HG02763 (cell line): ENCODE data around the gene TRMO.

Experiments
- ATAC-seq: cut with Tn5 transposase; IDR thresholded peaks from one replicate; pipeline ENCODE4 v1.9.1; 2021; ENCODE audit warnings: mild to moderate bottlenecking, moderate library complexity; ENCODE audit not compliant: unreplicated experiment

The TRMO gene

DNA sequence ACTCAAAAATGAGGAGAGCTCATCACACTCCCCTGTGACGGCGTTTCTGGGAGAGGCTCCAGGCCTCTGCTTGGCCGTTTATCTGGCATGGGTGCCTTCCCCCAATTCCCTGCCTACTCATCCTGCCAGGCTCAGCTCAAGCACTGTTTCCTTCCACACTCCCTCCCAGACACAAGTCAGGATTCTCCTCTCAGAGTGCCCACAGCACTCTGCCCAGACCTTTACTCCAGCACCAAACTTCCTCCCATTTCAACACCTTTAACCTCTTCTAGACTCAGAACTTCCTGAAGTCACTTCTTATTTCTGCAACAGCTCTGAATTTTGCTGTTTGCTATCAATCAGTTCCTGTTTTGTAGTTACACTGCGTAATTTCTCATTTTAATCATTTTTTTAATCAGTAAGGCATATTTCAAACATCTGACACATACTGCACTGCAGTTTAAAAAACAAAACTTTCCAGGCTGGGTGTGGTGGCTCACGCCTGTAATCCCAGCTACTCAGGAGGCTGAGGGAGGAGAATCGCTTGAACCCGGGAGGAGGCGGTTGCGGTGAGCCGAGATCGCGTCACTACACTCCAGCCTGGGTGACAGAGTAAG, 16.0 kb downstream of the TRMO start:
- ATAC-seq, result no peak

DNA sequence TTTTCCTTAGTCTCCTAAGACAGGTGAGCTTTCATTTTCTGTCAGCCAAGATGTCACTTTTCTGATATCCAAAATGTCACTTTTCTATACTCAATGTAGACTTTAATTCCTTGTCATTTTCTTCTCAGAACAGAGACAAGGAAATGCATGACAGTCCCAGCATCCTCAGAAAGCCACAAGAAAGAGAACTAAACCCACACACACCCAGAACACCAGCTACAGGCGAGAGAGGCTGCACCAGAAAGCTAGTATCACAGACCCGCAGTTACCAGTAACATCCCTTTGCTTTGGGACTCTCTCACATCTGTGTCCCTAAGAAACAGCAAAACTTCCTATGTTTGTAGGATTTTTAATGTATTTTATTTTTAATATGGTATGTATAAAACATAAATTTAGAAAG, 17.1 kb downstream of the TRMO start:
- no peak for ATAC-seq

DNA sequence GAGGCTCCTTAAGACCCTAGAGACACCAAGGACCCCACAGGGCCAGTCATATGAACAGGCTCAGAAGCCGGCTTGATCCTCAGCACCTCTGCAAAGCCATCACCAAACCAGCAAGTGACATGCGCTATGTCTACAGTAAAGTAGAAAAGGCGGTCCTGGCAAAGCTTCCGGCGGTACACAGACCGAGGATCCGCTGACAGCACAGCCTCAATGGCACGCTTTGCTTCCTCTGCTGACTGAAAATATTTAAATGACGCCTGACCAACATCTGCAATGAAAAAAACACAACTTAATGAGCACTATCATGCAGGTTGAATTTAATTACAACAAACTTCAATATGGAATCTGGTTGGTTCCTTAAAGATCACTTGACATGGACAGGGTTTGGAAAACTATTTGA, 17.6 kb downstream of the TRMO start:
- ATAC-seq, result no peak

DNA sequence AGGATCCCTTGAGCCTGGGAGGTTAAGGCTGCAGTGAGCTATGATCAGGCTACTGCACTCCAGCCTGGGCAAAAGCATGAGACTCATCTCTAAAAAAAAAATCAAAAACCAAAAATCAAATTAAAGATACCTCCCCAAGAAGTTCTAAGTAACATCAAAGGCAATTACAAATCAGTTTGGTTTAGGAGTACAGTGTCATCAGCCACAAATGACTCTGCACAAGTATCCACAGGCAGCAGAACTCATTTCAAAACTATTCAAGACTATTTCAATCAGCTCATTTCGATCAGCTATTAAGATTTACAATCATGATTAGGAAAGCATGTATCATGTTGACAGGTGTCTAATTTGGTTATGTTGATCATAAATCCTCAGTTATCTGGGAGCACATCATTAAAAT, 19.1 kb downstream of the TRMO start:
- no peak for ATAC-seq

DNA sequence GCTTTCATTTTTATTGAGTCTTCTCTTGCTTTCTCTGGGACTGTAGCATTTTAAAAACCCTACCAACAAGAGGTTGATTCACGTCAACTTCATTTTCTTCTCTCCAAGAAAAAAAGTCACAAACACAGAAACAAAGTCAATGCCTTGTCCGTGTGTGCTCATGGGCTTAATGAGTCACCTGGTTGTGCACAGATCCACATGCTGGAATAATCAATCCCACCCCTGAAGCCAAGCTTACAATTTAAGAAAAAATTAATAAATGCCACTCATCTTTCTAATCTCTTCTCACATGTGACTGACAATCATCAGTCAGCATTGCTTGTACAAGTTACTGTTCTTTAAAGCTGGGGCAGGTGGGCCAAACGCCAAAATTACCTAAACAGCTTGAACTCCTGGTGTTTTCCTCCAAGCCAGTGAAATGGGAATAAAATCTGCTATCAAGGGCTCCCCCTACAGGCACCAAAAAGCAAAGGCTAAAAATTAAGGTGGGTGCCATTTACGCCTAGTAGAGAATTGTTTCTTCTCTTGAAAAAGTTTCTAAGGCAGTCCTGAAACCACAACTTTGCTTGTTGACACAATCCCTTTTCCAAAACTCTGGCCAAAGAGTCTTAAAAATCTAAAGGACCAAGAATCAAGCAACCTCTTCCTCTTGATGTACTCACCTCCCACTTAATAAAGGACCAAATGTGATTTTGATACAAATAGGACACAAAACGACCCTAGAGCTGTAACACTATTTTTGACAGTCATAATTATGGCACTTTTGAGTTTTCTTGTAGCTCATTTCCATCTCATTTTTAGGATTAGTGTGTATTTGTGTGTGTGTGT, 21.3 kb downstream of the TRMO start:
- no peak for ATAC-seq

DNA sequence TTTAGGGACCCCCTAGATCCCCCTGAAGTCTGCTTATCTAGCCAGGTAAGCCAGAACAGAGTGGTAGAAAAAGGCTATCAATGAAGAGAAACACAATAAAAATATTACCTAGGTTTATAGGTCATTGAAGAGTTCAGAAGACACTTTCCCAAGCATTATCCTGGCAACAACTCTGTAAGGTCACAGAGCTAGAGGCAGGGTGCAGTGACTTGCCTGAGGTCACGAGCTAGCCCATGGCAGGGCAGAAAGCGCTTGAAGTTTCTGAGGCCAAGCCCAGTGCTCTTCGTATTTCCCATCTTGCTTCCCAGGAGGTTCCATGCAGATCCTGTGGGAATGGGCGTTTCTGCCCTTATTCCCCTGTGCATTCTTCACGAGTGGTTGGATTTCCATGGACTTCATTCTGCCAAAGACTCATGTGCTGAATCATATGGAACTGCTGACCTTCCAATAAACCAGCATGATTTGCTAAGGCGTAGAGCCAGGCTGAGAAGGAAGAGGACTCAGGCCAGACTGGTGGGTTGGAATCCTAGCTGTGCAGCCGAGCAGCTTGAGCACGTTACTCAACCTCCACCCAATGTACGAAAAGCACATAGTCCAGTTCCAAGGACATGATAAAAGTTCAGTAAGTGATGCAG, 22.1 kb downstream of the TRMO start:
- no peak for ATAC-seq

DNA sequence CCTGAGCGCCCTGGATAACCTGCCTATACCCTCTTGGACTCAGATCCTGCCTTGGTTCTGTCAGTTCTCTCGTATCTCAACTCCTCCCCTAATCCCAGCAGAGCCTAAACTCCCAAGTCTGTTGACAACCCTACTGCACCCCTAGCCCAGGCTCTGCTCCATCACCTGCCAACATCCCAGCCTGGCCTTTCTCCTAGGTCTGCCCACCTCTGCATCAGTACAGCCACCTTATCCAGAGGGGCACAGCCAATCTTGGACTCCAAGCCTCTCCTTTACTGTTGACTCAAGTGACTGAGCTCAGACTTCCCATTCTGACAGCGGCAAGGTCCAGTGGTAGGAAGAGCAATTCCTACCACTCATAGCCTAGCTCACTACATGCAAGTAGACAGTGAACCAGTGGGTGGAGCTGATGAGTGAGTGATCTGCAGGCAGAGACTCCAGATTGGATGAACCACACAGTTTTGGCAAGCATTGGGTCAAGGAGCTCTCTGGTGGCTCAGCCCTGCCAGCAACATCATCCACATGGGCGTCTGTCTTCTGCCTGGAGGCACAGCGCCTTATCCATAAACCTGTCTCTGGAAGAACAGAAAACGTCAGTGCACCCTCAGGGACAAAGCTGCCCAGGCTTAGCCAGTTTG, 26.5 kb downstream of the TRMO start:
- ATAC-seq, result no peak

DNA sequence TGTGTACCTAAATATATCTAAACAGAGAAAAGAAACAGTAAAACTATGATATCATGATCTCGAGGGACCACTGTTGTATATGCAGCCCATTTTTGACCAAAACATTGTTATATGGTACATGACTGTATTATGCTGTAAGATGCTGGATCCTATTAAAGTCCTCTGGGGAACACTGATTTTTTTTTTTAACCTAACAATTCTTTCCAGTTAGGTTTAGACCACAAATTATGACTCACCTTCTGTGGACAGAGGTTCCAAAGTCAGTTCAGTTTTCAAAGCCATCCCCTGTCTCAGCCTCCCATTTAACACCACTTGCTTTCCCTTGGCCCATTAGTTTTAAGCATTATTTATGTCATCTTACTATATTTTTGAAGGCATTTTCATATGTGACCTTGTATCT, 27.1 kb downstream of the TRMO start:
- ATAC-seq, result no peak

DNA sequence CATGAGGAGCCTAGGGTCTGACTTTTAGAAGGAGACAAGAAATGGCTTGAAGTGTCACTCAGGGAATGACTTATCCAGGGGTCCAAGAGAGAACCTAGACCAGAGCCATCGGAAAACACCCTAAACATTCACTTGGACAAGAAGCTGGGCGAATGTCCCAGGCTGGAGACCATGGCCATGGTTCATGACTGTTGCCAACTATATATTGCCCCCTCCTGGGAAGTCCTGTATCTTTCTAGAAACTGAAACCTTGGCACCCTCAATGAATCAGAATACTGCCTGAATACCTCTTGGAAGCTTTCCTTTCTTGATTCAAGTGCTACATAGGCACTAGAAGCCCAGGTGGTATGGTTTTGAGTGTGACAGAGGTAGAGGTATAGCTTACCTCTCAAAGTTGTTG, 29.9 kb downstream of the TRMO start:
- ATAC-seq, result no peak

DNA sequence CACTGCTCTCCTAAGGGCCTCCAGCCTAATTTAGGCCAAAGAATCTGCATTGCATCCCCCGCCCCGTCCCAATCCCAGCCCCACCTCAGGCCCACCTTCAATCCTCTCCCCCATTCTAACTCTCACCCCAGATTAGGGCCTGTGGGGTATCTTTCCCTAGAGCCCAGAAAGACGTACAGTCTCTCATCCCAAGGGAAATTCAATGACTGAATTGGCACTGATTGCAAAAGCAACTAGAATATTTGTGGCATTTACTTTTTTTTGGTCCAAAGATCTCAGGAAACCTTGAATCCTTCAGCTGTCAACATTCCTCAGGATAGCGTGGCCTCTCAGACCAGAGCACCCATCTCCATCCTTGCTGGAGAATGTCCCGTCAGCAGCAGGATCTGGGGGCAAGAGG, 30.6 kb downstream of the TRMO start:
- ATAC-seq, result no peak

DNA sequence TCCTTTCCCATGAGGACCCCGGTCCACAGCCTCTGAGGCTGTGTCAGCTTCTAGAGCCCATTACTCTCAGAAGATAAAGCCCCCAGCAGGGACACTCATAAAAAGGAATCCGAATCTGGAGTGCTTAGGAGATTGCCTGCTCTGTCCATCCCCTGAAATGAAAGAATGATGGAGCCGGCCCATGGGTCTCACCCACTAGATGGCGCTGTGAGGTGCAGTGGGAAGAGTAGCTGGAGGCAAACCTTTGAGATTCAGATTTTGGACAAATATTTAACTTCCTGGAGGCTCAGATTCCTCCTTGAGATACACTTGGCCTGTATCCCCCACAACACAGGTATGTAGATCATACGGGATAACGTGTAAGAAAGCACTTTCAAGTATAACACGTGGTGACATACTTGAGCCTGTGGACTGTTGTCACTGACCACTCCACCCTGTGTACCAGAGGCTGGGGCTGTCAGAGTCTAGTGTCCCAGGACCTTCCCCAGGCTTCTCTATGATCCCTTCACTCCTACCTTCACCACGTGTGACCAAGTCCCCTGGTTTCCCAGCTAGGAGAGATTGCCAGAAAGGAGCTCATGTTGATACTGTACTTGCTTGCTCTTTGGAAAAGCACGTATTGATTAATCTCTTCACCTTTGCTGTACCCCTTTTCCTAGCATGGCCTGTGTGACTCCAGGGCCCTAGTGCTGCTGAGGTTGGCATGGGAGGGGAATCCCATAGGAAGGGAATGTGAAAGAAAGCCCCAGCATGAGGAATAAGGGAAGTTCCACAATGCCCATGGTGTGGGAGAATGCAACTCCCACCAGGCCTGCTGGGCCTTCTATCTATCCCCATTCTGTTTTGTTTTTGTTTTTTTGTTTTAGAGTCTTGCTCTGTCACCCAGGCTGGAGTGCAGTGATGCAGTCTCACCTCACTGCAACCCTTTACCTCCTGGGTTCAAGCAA, 32.1 kb downstream of the TRMO start:
- ATAC-seq, result no peak

DNA sequence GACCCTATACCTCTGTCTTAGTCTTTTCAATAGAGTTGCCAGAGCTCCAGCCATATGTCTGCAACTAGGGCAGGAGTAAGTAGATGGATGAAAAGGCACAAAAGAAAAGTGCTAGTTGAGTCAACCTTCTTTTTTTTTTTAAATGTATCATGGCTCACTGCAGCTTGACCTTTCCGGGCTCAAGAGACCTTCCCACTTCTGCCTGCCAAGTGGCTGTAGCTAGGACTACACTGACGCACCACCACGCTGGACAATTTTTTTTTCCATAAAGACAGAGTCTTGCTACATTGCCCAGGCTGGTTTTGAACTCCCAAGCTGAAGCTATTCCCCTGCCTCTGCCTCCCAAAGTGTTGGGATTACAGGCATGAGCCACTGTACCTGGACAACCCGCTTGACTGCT, 42.0 kb downstream of the TRMO start:
- ATAC-seq, result no peak

DNA sequence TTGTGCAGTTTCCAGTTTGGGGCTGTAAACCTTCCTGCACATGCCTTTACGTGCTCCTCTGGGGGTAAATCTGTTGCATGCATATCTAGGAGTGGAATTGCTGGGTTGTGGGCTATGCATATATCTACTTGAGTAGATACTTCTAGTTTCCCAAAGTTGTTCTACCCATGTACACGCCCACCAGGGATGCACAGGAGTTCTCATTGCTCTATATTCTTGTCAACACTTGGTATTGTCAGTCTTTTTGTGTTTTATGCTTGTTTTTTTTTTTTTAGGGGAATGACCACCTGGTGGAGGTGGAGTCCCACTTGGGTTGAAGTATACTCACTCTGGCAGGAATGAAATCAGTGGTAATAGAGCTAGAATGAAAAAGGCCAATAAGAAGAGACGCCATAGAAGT, 46.2 kb downstream of the TRMO start:
- no peak for ATAC-seq

DNA sequence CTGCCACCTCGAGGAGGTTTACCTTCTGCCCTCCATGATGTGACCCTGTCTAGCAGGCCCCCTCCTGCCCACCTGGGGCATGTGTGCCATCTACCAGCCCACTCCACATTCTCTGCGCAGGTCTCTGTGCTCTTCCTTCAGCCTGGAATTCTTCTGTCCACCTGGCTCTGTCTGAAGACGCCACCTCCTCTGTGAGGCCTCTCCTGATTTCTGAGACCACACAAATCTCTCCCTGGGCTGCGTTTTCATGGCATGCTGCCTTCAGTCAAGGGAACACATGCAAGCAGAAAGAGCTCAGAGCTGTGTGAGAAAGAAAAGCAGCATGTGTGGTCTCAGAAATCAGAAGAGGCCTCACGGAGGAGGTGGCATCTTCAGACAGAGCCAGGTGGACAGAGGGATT, 47.2 kb downstream of the TRMO start:
- ATAC-seq, result no peak

DNA sequence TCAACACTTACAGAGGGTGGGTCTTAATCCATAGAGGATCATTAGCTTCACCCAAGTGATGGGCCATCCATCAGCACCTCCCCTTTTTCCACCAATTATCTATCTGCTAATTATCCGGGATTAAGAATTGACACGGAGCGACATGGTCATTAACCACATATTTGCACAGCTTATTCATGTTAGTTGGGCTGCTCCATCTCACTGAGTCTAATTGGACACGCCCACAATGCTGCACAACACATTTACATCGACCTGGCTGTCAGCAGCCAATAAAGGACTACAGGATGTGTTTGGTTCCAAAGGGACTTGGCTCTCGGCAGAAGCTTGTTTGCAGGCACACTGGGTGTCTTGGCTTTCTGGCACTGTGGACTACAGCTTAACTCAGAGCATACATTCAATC, 47.7 kb downstream of the TRMO start:
- no peak for ATAC-seq

DNA sequence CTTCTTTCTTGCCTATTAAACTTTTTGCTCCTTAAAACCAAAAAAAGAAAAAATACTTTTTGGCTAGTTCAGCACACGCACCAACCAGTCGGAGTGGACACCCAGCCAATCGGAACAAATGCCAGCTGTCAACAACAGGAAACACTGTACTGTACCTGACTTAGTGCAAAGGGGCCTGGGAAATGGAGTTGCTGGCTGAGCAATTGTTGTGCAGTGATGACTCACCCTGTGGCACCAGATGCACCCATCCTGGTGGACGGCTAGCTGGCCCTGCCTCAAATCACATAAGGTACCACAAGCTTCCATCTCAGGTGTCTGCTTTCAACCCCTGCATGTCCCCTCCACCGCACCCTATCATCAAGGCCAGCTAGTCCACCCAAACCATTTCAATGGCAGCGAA, 48.4 kb downstream of the TRMO start:
- ATAC-seq, result no peak

DNA sequence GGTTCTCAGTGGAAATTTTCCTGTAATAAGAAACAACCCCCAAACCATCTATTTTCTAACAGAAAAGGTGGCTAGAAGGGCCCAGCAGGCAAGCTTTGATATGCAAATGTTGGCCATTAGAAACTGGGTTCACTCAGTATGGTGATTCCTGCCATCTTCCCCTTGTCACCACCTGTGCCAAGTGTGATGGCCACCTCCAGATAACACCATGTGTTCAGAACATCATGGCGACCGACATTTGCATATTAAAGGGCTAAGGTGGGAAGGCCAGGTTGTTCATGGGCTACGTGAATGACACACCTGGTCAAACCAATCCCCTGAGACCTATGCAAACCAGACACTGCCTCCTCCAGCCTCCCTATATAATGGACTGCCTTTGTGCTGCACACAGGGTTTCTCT, 48.9 kb downstream of the TRMO start:
- ATAC-seq, result no peak

DNA sequence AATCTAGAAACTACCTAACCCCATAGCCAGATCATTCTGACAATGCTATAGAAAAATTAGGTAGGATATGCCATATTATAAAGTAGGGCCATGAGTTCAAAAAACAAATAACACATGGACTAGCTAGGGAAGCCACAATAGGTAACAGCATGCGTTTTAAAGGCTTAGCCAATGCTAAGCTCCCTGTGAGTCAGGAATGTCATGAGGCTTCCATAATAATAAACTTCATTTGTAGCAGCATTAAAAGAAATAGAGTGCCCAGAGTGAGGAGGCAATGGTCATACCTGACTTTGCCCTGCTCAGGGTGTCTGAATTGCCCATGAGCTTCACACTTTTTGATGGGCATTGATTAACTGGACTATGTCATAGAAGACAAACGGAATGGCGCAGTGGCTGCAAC, 53.4 kb downstream of the TRMO start:
- no peak for ATAC-seq

DNA sequence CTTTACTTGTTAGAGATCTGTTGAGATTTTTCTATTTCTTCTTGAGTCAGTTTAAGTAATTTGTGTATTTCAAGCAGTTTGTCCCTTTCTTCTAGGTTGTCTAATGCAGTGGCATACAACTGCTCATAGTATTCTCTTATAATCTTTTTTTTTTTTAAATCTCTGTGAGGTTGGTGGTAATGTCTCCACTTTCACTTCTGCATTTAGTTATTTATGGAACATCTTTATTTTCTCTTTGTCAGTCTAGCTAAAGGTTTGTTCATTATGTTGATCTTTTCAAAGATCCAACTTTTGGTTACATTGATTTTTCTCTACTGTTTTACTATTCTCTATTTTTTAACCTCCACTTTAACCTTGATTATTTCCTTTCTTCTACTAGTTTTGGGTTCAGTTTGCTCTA, 55.5 kb downstream of the TRMO start:
- no peak for ATAC-seq

DNA sequence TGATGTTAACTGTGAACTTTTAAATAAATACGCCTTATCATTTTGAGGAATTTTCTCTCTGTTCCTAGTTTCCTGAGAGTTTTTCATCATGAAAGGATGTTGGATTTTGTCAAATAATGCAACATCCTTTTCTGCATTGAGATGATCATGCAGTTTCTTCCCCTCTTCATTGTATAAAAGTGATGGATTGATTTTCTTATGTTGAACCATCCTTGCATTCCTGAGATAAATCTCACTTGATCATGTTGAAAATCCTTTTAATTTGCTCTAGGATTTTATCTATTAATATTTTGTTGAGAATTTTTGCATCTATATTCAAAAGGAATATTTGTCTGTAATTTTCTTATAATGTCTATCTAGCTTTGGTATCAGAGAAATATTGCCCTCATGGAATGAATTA, 56.0 kb downstream of the TRMO start:
- no peak for ATAC-seq

DNA sequence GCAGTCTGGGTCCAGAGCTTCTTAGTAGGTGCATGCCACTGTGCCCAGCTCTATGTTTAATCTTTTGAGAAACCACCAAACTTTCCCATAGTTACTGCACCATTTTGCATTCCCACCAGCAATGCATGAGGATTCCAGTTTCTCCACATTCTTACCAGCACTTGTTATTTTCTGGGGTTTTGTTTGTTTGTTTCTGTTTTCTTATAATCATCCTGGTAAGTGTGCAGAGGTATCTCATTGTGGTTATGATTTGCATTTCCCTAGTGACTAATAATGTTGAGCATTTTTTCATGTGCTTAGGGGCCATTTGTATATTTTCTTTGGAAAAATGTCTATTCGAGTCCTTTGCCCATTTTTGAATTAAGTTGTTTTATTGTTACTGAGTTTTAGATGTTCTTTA, 57.9 kb downstream of the TRMO start:
- no peak for ATAC-seq
